Breast epithelium (tissue), 4 donors: ENCODE results near the gene NCK2. TPM values are rescaled to one million over a fixed set of nuclear protein-coding genes. Genes with fewer than 3 reads are reported as not detected.

Experiments
- DNase-seq, 2 donors: peaks; one replicate each; pipeline ENCODE4 v3.0.0-alpha.2; 2019; ENCODE audit warnings: low spot score in 2 of 2
- H3K27ac ChIP-seq, 2 donors: fragments of 200-600 bp; sonication (generic) in 1 of 2; one replicate each; pipeline ENCODE4 v1.5.1; 2016 to 2019; ENCODE audit warnings: mild to moderate bottlenecking in 1 of 2
- H3K27me3 ChIP-seq, 2 donors: fragments of 200-600 bp; sonication (generic) in 1 of 2; one replicate each; pipeline versions ENCODE4 v1.5.1 to v1.6.0; 2017 to 2019; ENCODE audit warnings: control low read depth in 1 of 2, mild to moderate bottlenecking in 1 of 2
- H3K36me3 ChIP-seq: fragments of 200-600 bp; one replicate; pipeline ENCODE4 v1.5.1; 2019
- H3K4me1 ChIP-seq, 2 donors: fragments of 200-600 bp; sonication (generic); one replicate each; pipeline ENCODE4 v1.5.1; 2016 to 2019; ENCODE audit warnings: control low read depth in 1 of 2
- H3K4me3 ChIP-seq, 3 donors: fragments of 200-600 bp; sonication (generic); 1 replicate in 2 of 3; 2 replicates in 1 of 3; pipeline ENCODE4 v1.5.1; 2016 to 2019; ENCODE audit warnings: mild to moderate bottlenecking in 3 of 3, moderate library complexity in 2 of 3
- H3K9me3 ChIP-seq, 2 donors: fragments of 200-600 bp; sonication (generic) in 1 of 2; one replicate each; pipeline ENCODE4 v1.5.1; 2016 to 2019; ENCODE audit warnings: control low read depth in 1 of 2
- POLR2A ChIP-seq: fragments of 450-650 bp; IDR thresholded peaks from one replicate; pipeline ENCODE4 v1.6.1; 2016; ENCODE audit warnings: antibody characterized with exemption, mild to moderate bottlenecking, moderate library complexity
- POLR2AphosphoS5 ChIP-seq, 3 donors: sonication (generic); formaldehyde crosslinking; IDR thresholded peaks; one replicate each; pipeline ENCODE4 v1.6.1; 2017; ENCODE audit warnings: antibody characterized with exemption in 3 of 3
- intact Hi-C: fragments of 100-400 bp; cut with DNase I; formaldehyde crosslinking; loops from one replicate; pipeline ENCODE4 v1.15.1; 2023; ENCODE audit warnings: low total_unique reads
- total RNA-seq, 3 donors: library from RNA; depleted of rRNA; stranded (reverse); fragments of >200 nt; gene quantifications; one replicate each; pipeline ENCODE4 v1.1.0, GENCODE V29; 2016
- TF ChIP-seq, protein P1 (sequence below), 3 donors: fragments of 450-650 bp; IDR thresholded peaks; one replicate each; pipeline ENCODE4 v1.5.1; 2016 to 2017; ENCODE audit warnings: antibody characterized with exemption in 3 of 3, mild to moderate bottlenecking in 3 of 3, moderate library complexity in 3 of 3

The NCK2 gene
- total RNA-seq, 3 donors from 2014 or later: 42.0 to 54.3 (median 46.9) TPM

- Histone ChIP-seq H3K4me1 (no peaks in the 10 kb centered on the region), H3K4me3 (no peak overlapping the region), H3K27me3 (no peaks in the 10 kb centered on the region), H3K27ac (no peak overlapping the region), H3K9me3 (no peaks in the 10 kb centered on the region), H3K36me3 (no peaks in the 10 kb centered on the region)
- no peak for DNase-seq
- intact Hi-C loops: no loop called here
- no peak for TF ChIP-seq POLR2A
- TF ChIP-seq, protein P1, sequence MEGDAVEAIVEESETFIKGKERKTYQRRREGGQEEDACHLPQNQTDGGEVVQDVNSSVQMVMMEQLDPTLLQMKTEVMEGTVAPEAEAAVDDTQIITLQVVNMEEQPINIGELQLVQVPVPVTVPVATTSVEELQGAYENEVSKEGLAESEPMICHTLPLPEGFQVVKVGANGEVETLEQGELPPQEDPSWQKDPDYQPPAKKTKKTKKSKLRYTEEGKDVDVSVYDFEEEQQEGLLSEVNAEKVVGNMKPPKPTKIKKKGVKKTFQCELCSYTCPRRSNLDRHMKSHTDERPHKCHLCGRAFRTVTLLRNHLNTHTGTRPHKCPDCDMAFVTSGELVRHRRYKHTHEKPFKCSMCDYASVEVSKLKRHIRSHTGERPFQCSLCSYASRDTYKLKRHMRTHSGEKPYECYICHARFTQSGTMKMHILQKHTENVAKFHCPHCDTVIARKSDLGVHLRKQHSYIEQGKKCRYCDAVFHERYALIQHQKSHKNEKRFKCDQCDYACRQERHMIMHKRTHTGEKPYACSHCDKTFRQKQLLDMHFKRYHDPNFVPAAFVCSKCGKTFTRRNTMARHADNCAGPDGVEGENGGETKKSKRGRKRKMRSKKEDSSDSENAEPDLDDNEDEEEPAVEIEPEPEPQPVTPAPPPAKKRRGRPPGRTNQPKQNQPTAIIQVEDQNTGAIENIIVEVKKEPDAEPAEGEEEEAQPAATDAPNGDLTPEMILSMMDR (IDR thresholded peaks at IDR 0.05): no peak
- TF ChIP-seq POLR2AphosphoS5 (IDR thresholded peaks at IDR 0.05): no peak
These were observed 161.8 kb downstream of the NCK2 start for GRCh38 chr2:105906481-105906880.

DNA sequence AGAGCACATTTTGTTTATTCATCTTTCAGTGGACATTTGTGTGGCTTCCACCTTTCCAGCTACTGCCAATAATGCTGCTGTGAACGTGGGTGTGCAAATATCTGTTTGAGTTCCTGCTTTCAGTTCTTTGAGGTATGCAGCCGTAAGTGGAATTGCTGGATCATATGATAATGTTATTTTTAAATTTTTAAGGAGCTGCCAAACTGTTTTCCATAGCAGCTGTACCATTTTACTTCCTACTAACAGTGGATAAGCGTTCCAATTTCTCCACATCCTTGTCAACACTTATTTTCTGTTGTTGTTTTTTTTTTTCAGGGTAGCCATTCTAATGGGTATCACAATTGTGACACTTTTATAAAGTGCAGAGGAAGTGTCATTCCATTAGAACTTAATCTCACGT, 162.5 kb downstream of the NCK2 start:
- H3K27me3 ChIP-seq: no peaks in the 10 kb centered on the region
- intact Hi-C loops: no loop called here
- TF ChIP-seq, protein P1 (IDR thresholded peaks at IDR 0.05): no peak
- TF ChIP-seq POLR2A: no peak
- TF ChIP-seq POLR2AphosphoS5 (IDR thresholded peaks at IDR 0.05): no peak
- no peak overlapping the region for H3K27ac ChIP-seq
- H3K4me3 ChIP-seq: no peak overlapping the region
- no peaks in the 10 kb centered on the region for H3K4me1 ChIP-seq
- H3K9me3 ChIP-seq: no peaks in the 10 kb centered on the region
- DNase-seq: no peak
- H3K36me3 ChIP-seq: no peaks in the 10 kb centered on the region

GRCh38 chr2:105909215-105909614, 164.5 kb downstream of the NCK2 start:
- no peaks in the 10 kb centered on the region for H3K27me3 ChIP-seq
- H3K4me1 ChIP-seq: no peaks in the 10 kb centered on the region
- H3K9me3 ChIP-seq: no peaks in the 10 kb centered on the region
- DNase-seq: no peak
- H3K4me3 ChIP-seq: no peak overlapping the region
- H3K27ac ChIP-seq: no peak overlapping the region
- TF ChIP-seq, protein P1 (IDR thresholded peaks at IDR 0.05): no peak
- no peak for TF ChIP-seq POLR2A
- H3K36me3 ChIP-seq: no peaks in the 10 kb centered on the region
- intact Hi-C loops: no loop called here

GRCh38 chr2:105910497-105911238, 166.0 kb downstream of the NCK2 start:
- DNase-seq: no peak
- no peaks in the 10 kb centered on the region for H3K27me3 ChIP-seq
- intact Hi-C loops: no loop called here
- no peaks in the 10 kb centered on the region for H3K36me3 ChIP-seq
- no peak overlapping the region for H3K27ac ChIP-seq
- H3K9me3 ChIP-seq: peaks cover 10 to 12% of the 10 kb centered on the region in 2 donors
- H3K4me1 ChIP-seq: no peaks in the 10 kb centered on the region
- TF ChIP-seq POLR2A (no peak), POLR2AphosphoS5 (IDR thresholded peaks at IDR 0.05) (no peak)
- TF ChIP-seq, protein P1 (IDR thresholded peaks at IDR 0.05): no peak
- H3K4me3 ChIP-seq: no peak overlapping the region

GRCh38 chr2:105911425-105911824, 166.7 kb downstream of the NCK2 start:
- TF ChIP-seq POLR2AphosphoS5 (IDR thresholded peaks at IDR 0.05): no peak
- H3K9me3 ChIP-seq: peaks cover 10 to 17% of the 10 kb centered on the region in 2 donors
- H3K4me1 ChIP-seq: no peaks in the 10 kb centered on the region
- no peaks in the 10 kb centered on the region for H3K36me3 ChIP-seq
- intact Hi-C loops: no loop called here
- no peak overlapping the region for H3K4me3 ChIP-seq
- no peak for DNase-seq
- H3K27me3 ChIP-seq: no peaks in the 10 kb centered on the region
- no peak overlapping the region for H3K27ac ChIP-seq
